Calu3 (cell line): ENCODE results near the gene TNFRSF17. TPM values are rescaled to one million over a fixed set of nuclear protein-coding genes. Genes with fewer than 3 reads are reported as not detected.
"Not testable (repeated sequence)": the region's sequence is repeated elsewhere in the genome, so short reads cannot be mapped to it uniquely, and the experiment has no call there.

Experiments used
- BruUV-seq: library from RNA; stranded (reverse); fragments of 400-500 nt; replicated peaks from 2 replicates; lab custom pipeline; 2021; lab: Mats Ljungman, UMichigan
- CTCF ChIA-PET: fragments of 300-600 bp; sonication (Branson Sonifier 250); formaldehyde crosslinking; loops from one replicate; lab custom pipeline; 2022; ENCODE audit warnings: antibody characterized with exemption; lab: Charles Lee
- DNase-seq: peaks from one replicate; pipeline ENCODE4 v3.0.0; 2022
- H3K27ac Mint-ChIP-seq: one replicate; pipeline ENCODE4 v1.8.0; 2022; ENCODE audit warnings: mixed read lengths; ENCODE audit not compliant: unreplicated experiment
- H3K27me3 Mint-ChIP-seq: one replicate; pipeline ENCODE4 v1.8.0; 2022; ENCODE audit warnings: mixed read lengths; ENCODE audit not compliant: unreplicated experiment
- H3K36me3 Mint-ChIP-seq: one replicate; pipeline ENCODE4 v1.8.0; 2022; ENCODE audit warnings: mild to moderate bottlenecking, moderate library complexity, mixed read lengths; ENCODE audit not compliant: insufficient read depth, unreplicated experiment
- H3K4me1 Mint-ChIP-seq: one replicate; pipeline ENCODE4 v1.8.0; 2022; ENCODE audit warnings: mild to moderate bottlenecking, low read depth, mixed read lengths; ENCODE audit not compliant: unreplicated experiment
- H3K4me3 Mint-ChIP-seq: one replicate; pipeline ENCODE4 v1.8.0; 2022; ENCODE audit warnings: mild to moderate bottlenecking, low read depth, moderate library complexity, mixed read lengths; ENCODE audit not compliant: unreplicated experiment
- H3K9me3 Mint-ChIP-seq: one replicate; pipeline ENCODE4 v1.8.0; 2022; ENCODE audit warnings: low read depth, mixed read lengths; ENCODE audit not compliant: unreplicated experiment
- CTCF ChIP-seq: fragments of 200-600 bp; IDR thresholded peaks from one replicate; pipeline ENCODE4 v1.8.0; 2022; ENCODE audit warnings: antibody characterized with exemption; ENCODE audit not compliant: unreplicated experiment
- intact Hi-C: fragments of 100-400 bp; cut with micrococcal nuclease; formaldehyde crosslinking; loops from one replicate; pipeline ENCODE4 v1.10.0; 2022; ENCODE audit not compliant: unreplicated experiment
- total RNA-seq: library from RNA; stranded (reverse); gene quantifications from 2 replicates; pipeline ENCODE4 v1.2.3, GENCODE V29; 2022

TNFRSF17 gene
- total RNA-seq, 1 experiment from 2014 or later: not detected

- Mint-ChIP-seq H3K4me1 (no peaks in the 10 kb centered on the region), H3K27me3 (peaks cover 18% of the 10 kb centered on the region), H3K36me3 (no peaks in the 10 kb centered on the region), H3K9me3 (no peaks in the 10 kb centered on the region), H3K4me3 (no peak overlapping the region), H3K27ac (no peak overlapping the region)
- intact Hi-C loops: no loop called here
- CTCF ChIA-PET: interaction anchor here (0.7 kb wide), 1 partner anchor 40 kb away, joined by 3 read pairs; no protein-coding TSS in a partner anchor
- no peak for TF ChIP-seq CTCF
- no peak for DNase-seq
- BruUV-seq: no TSS peak
Observed at GRCh38 chr16:11963706-11964105, 1.3 kb upstream of the TNFRSF17 start.

- CTCF ChIA-PET: interaction anchor here (0.5 to 1.1 kb wide), 2 partner anchors 12 to 60 kb away, joined by 3 to 4 read pairs; no protein-coding TSS in a partner anchor
- no peaks in the 10 kb centered on the region for H3K4me1 Mint-ChIP-seq
Observed at GRCh38 chr16:11966173-11966572, 1.2 kb downstream of the TNFRSF17 start.

GRCh38 chr16:11967195-11967911 is 2.3 kb downstream of the TNFRSF17 start:
- Mint-ChIP-seq H3K4me1 (no peaks in the 10 kb centered on the region), H3K36me3 (no peaks in the 10 kb centered on the region), H3K4me3 (no peak overlapping the region), H3K27me3 (peaks cover 18% of the 10 kb centered on the region), H3K27ac (no peak overlapping the region), H3K9me3 (no peaks in the 10 kb centered on the region)
- TF ChIP-seq CTCF: no peak
- intact Hi-C loops: no loop called here
- no TSS peak for BruUV-seq
- no peak for DNase-seq
- CTCF ChIA-PET: interaction anchor here (0.7 to 1.2 kb wide), 2 partner anchors 100 to 1376 kb away, joined by 5 to 7 read pairs; no protein-coding TSS in a partner anchor

More at GRCh38 chr16:11966173-11966572, 1.2 kb downstream of the TNFRSF17 start:
- intact Hi-C loops: no loop called here
- Mint-ChIP-seq H3K27ac (no peak overlapping the region), H3K9me3 (no peaks in the 10 kb centered on the region), H3K36me3 (no peaks in the 10 kb centered on the region), H3K27me3 (peaks cover 18% of the 10 kb centered on the region), H3K4me3 (no peak overlapping the region)
- DNase-seq: no peak
- BruUV-seq: no TSS peak
- TF ChIP-seq CTCF: no peak

GRCh38 chr16:11968577-11968976 is 3.6 kb downstream of the TNFRSF17 start:
- DNase-seq: no peak
- no peaks in the 10 kb centered on the region for H3K9me3 Mint-ChIP-seq
- intact Hi-C loops: no loop called here
- peaks cover 18% of the 10 kb centered on the region for H3K27me3 Mint-ChIP-seq
- peak overlapping the region; percentile 23 for H3K27ac Mint-ChIP-seq
- no TSS peak for BruUV-seq
- no peaks in the 10 kb centered on the region for H3K4me1 Mint-ChIP-seq
- no peaks in the 10 kb centered on the region for H3K36me3 Mint-ChIP-seq
- H3K4me3 Mint-ChIP-seq: no peak overlapping the region
- CTCF ChIA-PET: interaction anchor here (0.7 to 1.3 kb wide), 3 partner anchors 16 to 100 kb away, joined by 3 to 7 read pairs (median 6); no protein-coding TSS in a partner anchor
- TF ChIP-seq CTCF: no peak

GRCh38 chr16:11970292-11970691 is 5.3 kb downstream of the TNFRSF17 start:
- H3K4me3 Mint-ChIP-seq, H3K9me3 Mint-ChIP-seq, H3K27me3 Mint-ChIP-seq, H3K27ac Mint-ChIP-seq, intact Hi-C loops, H3K4me1 Mint-ChIP-seq, BruUV-seq, DNase-seq, CTCF ChIA-PET: not testable (repeated sequence)
- peaks cover 11% of the 10 kb centered on the region for H3K36me3 Mint-ChIP-seq
